ENCODE measurements around the gene EDN2.

DNA sequence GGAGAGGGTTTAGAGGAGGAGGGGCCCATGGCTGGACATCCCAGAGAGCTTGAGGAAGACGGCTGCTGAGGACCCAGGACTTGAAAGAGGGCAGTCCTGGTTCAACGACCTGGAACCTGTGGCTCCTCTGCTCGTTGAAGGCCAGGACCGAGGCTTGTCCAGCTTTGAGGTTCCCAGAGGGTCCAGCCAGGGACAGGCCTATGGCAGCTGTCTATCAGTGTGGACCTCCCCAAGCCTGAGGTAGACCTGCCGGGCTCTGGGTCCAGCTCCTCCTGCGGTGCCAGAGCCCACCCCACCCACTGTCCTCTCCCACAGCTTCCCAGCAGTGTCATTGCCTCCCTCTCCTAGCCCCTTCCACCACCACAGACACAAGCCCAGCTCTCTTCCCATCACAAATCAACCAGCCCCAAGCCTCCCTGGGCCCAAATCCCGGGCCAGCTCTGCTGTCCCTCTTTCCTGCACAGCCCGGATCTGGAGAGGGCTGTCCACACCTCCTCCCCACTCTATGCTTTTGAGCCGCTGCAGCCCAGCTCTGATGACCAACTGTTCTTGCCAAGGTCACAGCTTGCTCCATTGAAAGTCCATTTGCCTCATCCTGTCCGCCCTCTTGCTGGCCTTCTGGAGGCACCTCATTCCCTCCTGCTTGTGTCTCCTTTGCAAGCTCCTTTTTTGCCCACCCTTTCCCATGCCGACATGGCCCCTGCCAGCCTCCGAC is 48.7 kb upstream of the EDN2 start:
- TF ChIP-seq, protein P1, sequence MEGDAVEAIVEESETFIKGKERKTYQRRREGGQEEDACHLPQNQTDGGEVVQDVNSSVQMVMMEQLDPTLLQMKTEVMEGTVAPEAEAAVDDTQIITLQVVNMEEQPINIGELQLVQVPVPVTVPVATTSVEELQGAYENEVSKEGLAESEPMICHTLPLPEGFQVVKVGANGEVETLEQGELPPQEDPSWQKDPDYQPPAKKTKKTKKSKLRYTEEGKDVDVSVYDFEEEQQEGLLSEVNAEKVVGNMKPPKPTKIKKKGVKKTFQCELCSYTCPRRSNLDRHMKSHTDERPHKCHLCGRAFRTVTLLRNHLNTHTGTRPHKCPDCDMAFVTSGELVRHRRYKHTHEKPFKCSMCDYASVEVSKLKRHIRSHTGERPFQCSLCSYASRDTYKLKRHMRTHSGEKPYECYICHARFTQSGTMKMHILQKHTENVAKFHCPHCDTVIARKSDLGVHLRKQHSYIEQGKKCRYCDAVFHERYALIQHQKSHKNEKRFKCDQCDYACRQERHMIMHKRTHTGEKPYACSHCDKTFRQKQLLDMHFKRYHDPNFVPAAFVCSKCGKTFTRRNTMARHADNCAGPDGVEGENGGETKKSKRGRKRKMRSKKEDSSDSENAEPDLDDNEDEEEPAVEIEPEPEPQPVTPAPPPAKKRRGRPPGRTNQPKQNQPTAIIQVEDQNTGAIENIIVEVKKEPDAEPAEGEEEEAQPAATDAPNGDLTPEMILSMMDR (IDR thresholded peaks at IDR 0.05) = no peak
- no peak for TF ChIP-seq POLR2A (IDR thresholded peaks at IDR 0.05)
